Hippocampal formation (tissue), 2 donors: ENCODE data around the gene OR10V1.
"Not testable (repeated sequence)": the region's sequence is repeated elsewhere in the genome, so short reads cannot be mapped to it uniquely, and the experiment has no call there.

ENCODE experiments used
- DNase-seq, 2 donors: peaks; one replicate each; lab custom pipeline; 2025; lab: John Stamatoyannopoulos, UW

OR10V1 gene

GRCh38 chr11:59710136-59710847, 3.4 kb downstream of the OR10V1 start:
- no peak for DNase-seq

- DNase-seq: no peak
Observed at GRCh38 chr11:59708537-59708936, 5.1 kb downstream of the OR10V1 start.

DNA sequence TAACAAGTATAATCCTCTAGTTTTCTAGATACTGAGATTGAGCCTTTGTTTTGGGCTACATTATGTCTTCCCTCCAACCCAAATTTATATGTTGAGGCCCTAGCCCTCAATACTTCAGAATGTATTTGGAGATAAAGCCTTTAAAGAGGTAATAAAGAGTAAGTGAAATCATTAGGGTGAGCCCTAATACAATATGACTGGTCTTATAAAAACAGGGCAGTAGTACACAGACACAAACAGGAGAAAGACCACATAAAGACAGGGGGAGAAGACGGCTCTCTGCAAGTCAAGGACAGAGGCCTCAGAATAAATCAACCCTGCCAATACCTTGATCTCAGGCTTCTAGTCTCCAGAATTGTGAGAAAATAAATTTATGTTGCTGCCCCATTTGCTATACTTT, 6.3 kb downstream of the OR10V1 start:
- no peak for DNase-seq

GRCh38 chr11:59706518-59707285, 6.9 kb downstream of the OR10V1 start:
- no peak for DNase-seq

DNA sequence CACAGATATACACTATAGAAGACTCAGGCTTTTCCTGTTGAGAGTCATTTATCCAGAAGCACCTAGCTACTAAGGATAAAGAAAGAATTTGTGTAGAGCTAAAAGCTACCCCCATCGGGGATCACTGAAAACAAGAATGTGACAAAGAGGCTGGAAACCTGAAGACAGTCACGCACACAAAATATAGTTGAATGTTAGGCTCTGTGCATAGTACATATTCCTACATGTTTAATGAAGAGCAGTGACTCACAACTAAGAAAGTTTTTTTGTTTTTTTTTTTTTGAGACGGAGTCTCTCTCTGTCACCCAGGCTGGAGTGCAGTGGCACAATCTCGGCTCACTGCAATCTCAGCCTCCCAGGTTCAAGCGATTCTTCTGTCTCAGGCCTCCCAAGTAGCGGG, 8.4 kb downstream of the OR10V1 start:
- no peak for DNase-seq

GRCh38 chr11:59703515-59703914, 10.1 kb downstream of the OR10V1 start:
- DNase-seq: not testable (repeated sequence)

DNA sequence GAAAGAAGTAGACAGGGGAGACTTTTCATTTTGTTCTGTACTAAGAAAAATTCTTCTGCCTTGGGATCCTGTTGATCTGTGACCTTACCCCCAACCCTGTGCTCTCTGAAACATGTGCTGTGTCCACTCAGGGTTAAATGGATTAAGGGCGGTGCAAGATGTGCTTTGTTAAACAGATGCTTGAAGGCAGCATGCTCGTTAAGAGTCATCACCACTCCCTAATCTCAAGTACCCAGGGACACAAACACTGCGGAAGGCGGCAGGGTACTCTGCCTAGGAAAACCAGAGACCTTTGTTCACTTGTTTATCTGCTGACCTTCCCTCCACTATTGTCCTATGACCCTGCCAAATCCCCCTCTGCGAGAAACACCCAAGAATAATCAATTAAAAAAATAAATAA, 13.5 kb downstream of the OR10V1 start:
- not testable (repeated sequence) for DNase-seq

DNA sequence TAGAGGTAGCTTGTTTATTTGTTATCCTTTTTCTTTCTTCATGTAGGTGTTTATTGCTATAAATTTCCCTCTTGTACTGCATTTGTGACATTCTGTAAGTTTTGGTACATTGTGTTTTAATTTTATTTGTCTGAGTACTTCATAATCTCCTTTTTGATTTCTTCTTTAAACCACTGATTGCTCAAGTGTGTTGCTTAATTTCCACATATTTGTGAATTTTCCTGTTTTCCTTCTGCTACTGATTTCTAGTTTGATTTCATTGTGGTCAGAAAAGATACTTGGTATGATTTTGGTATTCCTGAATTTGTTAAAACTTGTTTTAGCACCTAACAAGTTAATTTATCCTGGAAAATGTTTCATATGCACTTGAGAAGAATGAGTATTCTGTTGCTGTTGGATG, 15.1 kb downstream of the OR10V1 start:
- DNase-seq: no peak

DNA sequence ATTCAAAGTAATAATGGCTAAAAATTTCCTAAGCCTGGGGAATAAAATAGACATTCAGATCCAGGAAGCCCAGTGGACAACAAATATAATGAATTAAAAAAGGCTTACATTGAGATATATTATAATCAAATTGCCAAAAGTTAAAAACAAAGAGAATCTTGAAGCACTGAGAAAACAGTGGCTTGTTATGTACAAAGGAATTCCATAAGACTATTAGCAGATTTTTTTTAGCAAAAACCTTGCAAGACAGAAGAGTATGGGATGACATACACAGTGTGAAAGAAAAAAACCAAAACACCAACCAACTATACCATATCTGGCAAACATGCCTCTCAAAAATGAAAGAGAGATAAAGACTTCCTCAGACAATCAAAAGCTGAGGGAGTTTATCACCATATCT, 20.7 kb downstream of the OR10V1 start:
- no peak for DNase-seq

DNA sequence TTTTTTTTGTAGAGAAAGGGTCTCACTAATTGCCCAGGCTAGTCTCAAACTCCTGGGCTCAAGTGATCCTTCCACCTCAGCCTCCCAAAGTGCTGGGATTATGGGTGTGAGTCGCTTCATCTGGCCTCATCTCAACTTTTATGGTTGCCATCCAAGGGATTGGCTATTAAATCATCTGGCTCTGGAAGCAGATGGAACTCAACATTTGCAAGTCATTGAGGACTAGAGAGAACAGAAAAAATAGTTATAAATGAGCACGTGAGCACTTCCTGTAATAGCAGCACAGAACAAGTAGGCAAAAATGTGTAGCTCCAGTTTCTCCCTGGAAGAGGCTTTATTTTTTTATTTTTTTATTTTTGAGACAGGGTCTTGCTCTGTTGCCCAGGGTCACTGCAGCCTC, 22.5 kb downstream of the OR10V1 start:
- no peak for DNase-seq

GRCh38 chr11:59689015-59689414, 24.6 kb downstream of the OR10V1 start:
- DNase-seq: no peak

- DNase-seq: not testable (repeated sequence)
Observed at GRCh38 chr11:59681260-59681725, 32.4 kb downstream of the OR10V1 start.

DNA sequence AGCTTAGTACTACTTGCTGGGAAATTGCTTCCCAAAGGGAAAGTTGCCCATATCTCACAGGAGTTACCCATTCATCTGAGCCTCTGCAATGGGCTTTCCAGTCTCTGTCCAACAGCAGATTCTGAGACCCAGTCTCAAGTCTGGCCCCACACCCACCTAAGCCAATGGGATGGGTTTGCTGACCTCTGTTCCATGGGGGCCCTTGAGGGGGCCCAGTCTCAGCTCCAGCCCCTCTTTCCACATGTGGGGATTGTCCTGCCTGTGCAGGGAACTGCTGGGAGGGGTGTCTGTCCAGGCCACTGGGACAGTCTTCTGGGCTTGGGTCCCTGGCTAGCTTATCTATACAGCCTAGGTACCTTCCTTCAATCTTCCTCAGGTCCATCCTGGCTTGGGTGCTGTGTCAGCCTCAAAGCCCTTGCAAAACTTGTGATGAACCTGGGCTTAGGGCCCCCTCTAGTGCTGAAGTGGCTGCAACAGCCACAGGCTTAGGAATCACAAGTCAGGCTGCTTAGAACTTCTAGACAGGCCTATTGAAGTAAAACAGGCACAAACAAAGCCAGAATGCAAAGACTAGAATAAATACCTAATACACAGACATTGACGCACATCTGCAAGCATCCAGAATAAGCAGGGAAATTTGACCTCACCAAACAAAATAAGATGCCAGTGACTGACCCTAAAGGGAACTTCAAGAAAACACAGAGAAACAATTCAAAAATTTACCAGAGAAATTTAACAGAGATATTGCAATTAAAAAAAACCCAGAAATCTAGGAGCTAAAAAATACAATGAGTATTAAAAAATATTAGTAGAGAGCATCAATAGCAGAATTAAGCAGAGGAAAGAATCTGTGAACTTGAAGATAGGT, 33.1 kb downstream of the OR10V1 start:
- DNase-seq: peak in 1 of 2 donors; percentile 12

- no peak for DNase-seq
Observed at GRCh38 chr11:59679347-59679746, 34.3 kb downstream of the OR10V1 start.

GRCh38 chr11:59678813-59679165, 34.9 kb downstream of the OR10V1 start:
- no peak for DNase-seq

DNA sequence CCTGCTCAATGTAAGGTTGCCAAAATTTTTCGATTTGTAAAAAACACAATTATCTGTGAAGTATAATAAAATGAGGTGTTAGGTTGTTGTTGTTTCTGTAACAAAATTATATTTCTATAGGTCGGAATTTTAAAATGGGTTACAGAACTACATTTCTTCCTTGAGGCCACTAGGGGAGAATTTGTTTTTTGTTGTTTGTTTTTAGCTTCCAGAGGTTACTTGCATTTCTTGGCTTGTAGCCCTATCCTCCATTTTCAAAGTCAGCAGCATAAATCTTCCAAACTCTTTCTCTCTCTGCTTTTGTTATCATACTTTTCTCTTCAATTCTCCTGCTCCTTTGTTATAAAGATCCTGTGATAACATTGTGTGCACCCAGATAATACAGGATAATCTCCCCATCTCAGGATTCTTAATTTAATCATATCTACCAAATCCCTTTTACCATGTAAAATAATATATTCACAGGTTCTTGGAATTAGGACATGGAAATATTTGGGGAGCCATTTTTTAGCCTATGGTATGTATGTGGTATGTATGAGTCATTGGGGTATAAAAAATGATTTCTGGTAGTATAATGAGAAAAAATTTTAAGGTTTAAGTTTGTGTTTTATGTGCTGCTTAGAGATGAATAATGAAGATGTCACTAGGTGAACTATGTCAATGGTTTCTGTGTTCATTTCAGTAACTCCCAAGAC, 35.4 kb downstream of the OR10V1 start:
- no peak for DNase-seq

- no peak for DNase-seq
Observed at GRCh38 chr11:59676205-59676604, 37.4 kb downstream of the OR10V1 start.

DNA sequence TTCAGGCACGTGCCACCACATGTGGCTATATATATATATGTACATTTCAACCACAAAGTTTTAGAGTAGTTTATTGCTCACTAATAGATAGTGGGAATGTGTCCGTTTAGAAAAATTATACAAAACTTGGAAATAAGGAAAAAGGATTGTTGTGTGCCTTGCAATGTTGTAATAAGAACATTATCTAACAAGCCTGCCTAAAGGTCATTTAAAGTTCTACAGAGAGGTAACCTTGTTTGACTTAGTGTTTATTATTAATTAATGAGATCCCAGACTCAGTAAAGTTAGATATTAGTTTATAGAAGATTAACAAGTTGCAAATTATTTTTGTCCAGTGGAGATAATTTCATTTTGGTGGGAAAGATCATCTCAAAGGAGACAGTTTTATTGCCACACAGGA, 39.4 kb downstream of the OR10V1 start:
- no peak for DNase-seq

- no peak for DNase-seq
Observed at GRCh38 chr11:59673291-59673690, 40.4 kb downstream of the OR10V1 start.

GRCh38 chr11:59671471-59671870, 42.2 kb downstream of the OR10V1 start:
- no peak for DNase-seq

GRCh38 chr11:59669611-59670009, 44.0 kb downstream of the OR10V1 start:
- peak; percentile 54 to 66 for DNase-seq
